GM12878 (cell line): Measurements from ENCODE around the gene ATP4A.

Experiments
- SPI1 ChIP-seq: IDR thresholded peaks from 2 replicates; pipeline ENCODE4 v1.6.1; 2011; ENCODE audit warnings: low read depth, mild to moderate bottlenecking, low read length, moderate library complexity, borderline replicate concordance; ENCODE audit not compliant: insufficient read depth
- TCF3 ChIP-seq: IDR thresholded peaks from 2 replicates; pipeline ENCODE4 v1.6.1; 2012; ENCODE audit warnings: low read depth, mild to moderate bottlenecking, low read length, borderline replicate concordance; ENCODE audit not compliant: insufficient read depth
- TF ChIP-seq, protein P1 (sequence below): IDR thresholded peaks from 2 replicates; pipeline ENCODE4 v1.6.1; 2012; ENCODE audit warnings: improper control_type of control experiment, low read depth, low read length; ENCODE audit not compliant: insufficient replicate concordance
- TF ChIP-seq, protein P2 (sequence below), 3 experiments: IDR thresholded peaks in 2 of 3; conservative IDR thresholded peaks in 1 of 3; 2 replicates each; pipeline ENCODE4 v1.5.1; 2011; ENCODE audit warnings: low read depth in 3 of 3, low read length in 3 of 3, mild to moderate bottlenecking in 3 of 3, control low read depth in 2 of 3, moderate library complexity in 2 of 3, inconsistent platforms in 1 of 3, mixed read lengths in 1 of 3; ENCODE audit not compliant: control insufficient read depth in 2 of 3, insufficient read depth in 1 of 3; ENCODE audit errors: extremely low read depth in 1 of 3

DNA sequence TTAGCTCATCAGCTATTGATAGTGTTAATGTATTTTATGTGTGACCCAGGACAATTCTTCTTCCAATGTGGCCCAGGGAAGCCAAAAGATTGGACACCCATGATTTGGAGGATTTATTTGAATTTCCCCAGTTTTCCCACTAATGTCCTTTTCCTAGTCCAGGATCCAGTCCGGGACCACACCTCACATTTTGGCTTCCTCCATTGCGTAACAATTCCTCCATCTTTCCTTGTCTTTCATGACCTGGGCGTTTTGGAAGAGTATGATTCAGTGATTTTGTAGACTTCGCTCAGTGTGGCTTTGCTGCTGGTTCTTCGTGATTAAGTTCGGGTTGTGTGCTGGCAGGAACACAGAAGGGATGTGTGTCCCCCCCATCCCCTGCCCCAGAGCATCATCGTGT is 3.3 kb upstream of the ATP4A start:
- TF ChIP-seq, protein P1, sequence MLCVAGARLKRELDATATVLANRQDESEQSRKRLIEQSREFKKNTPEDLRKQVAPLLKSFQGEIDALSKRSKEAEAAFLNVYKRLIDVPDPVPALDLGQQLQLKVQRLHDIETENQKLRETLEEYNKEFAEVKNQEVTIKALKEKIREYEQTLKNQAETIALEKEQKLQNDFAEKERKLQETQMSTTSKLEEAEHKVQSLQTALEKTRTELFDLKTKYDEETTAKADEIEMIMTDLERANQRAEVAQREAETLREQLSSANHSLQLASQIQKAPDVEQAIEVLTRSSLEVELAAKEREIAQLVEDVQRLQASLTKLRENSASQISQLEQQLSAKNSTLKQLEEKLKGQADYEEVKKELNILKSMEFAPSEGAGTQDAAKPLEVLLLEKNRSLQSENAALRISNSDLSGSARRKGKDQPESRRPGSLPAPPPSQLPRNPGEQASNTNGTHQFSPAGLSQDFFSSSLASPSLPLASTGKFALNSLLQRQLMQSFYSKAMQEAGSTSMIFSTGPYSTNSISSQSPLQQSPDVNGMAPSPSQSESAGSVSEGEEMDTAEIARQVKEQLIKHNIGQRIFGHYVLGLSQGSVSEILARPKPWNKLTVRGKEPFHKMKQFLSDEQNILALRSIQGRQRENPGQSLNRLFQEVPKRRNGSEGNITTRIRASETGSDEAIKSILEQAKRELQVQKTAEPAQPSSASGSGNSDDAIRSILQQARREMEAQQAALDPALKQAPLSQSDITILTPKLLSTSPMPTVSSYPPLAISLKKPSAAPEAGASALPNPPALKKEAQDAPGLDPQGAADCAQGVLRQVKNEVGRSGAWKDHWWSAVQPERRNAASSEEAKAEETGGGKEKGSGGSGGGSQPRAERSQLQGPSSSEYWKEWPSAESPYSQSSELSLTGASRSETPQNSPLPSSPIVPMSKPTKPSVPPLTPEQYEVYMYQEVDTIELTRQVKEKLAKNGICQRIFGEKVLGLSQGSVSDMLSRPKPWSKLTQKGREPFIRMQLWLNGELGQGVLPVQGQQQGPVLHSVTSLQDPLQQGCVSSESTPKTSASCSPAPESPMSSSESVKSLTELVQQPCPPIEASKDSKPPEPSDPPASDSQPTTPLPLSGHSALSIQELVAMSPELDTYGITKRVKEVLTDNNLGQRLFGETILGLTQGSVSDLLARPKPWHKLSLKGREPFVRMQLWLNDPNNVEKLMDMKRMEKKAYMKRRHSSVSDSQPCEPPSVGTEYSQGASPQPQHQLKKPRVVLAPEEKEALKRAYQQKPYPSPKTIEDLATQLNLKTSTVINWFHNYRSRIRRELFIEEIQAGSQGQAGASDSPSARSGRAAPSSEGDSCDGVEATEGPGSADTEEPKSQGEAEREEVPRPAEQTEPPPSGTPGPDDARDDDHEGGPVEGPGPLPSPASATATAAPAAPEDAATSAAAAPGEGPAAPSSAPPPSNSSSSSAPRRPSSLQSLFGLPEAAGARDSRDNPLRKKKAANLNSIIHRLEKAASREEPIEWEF = no peak
- no peak for TF ChIP-seq SPI1
- TF ChIP-seq, protein P2, sequence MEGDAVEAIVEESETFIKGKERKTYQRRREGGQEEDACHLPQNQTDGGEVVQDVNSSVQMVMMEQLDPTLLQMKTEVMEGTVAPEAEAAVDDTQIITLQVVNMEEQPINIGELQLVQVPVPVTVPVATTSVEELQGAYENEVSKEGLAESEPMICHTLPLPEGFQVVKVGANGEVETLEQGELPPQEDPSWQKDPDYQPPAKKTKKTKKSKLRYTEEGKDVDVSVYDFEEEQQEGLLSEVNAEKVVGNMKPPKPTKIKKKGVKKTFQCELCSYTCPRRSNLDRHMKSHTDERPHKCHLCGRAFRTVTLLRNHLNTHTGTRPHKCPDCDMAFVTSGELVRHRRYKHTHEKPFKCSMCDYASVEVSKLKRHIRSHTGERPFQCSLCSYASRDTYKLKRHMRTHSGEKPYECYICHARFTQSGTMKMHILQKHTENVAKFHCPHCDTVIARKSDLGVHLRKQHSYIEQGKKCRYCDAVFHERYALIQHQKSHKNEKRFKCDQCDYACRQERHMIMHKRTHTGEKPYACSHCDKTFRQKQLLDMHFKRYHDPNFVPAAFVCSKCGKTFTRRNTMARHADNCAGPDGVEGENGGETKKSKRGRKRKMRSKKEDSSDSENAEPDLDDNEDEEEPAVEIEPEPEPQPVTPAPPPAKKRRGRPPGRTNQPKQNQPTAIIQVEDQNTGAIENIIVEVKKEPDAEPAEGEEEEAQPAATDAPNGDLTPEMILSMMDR (IDR thresholded peaks at IDR 0.05 in 2 of 3, conservative IDR thresholded peaks at IDR 0.05 in 1 of 3; ENCODE audit: control insufficient read depth in 2 of 3, extremely low read depth in 1 of 3, insufficient read depth in 1 of 3, low read depth in 3 of 3, low read length in 3 of 3) = no peak
- no peak for TF ChIP-seq TCF3
